Measurements from ENCODE around the gene OMP. TPM values are rescaled to one million over a fixed set of nuclear protein-coding genes. Genes with fewer than 3 reads are reported as not detected.
A peak's percentile ranks its signal among the peaks of the same experiment; 100 is the strongest.

OMP gene
- total RNA-seq, 1 donor from 2014 or later, result not detected

DNA sequence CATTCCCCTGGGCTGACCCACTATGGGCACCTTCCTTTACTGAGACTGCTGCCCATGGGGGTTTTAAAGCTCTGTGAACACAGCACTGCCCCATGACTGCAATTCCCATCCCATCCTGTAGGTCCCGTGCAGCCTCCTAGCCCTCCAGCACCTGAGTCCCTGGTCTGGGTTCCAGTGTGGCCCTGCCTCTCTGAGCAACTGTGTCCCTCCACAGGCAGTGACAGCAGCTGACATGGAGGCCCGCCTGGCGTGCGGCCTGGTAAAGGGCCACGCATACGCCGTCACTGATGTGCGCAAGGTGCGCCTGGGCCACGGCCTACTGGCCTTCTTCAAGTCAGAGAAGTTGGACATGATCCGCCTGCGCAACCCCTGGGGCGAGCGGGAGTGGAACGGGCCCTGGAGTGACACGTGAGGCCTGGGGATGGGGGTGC, 12.6 kb downstream of the OMP start:
- Mint-ChIP-seq H3K9me3 (no peaks in the 10 kb centered on the region), H3K36me3 (ENCODE audit: low read depth) (no peaks in the 10 kb centered on the region), H3K27me3 (ENCODE audit: low read depth) (no peaks in the 10 kb centered on the region), H3K27ac (ENCODE audit: unreplicated experiment) (peak overlapping the region; percentile 83), H3K4me1 (peaks cover 13% of the 10 kb centered on the region), H3K4me3 (no peak overlapping the region)
- DNase-seq (ENCODE audit: low read depth, low spot score), result no peak
- TF ChIP-seq, protein P1, sequence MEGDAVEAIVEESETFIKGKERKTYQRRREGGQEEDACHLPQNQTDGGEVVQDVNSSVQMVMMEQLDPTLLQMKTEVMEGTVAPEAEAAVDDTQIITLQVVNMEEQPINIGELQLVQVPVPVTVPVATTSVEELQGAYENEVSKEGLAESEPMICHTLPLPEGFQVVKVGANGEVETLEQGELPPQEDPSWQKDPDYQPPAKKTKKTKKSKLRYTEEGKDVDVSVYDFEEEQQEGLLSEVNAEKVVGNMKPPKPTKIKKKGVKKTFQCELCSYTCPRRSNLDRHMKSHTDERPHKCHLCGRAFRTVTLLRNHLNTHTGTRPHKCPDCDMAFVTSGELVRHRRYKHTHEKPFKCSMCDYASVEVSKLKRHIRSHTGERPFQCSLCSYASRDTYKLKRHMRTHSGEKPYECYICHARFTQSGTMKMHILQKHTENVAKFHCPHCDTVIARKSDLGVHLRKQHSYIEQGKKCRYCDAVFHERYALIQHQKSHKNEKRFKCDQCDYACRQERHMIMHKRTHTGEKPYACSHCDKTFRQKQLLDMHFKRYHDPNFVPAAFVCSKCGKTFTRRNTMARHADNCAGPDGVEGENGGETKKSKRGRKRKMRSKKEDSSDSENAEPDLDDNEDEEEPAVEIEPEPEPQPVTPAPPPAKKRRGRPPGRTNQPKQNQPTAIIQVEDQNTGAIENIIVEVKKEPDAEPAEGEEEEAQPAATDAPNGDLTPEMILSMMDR (conservative IDR thresholded peaks at IDR 0.05), result peak; percentile 46

DNA sequence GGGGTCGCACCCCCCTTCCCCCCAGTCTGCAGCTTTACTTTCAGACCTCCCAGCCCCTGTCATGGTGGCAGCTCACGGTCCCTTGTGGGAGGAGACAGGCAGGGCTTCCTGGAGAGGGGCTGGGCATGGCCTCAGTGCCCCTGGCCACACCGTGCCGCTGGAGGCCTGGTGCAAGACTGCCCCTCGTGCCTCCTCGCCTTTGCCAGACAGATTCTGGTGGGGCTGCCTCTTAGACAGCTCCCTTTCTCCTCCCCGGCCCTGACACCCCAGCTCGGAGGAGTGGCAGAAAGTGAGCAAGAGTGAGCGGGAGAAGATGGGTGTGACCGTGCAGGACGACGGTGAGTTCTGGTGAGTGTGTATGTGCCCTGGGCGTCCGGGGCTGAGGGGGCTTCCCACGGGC, 13.3 kb downstream of the OMP start:
- DNase-seq (ENCODE audit: low read depth, low spot score), result no peak
- H3K9me3 Mint-ChIP-seq, result no peaks in the 10 kb centered on the region
- peaks cover 13% of the 10 kb centered on the region for H3K4me1 Mint-ChIP-seq
- TF ChIP-seq, protein P1 (conservative IDR thresholded peaks at IDR 0.05), result no peak
- no peaks in the 10 kb centered on the region for H3K27me3 Mint-ChIP-seq (ENCODE audit: low read depth)
- no peak overlapping the region for H3K4me3 Mint-ChIP-seq
- H3K27ac Mint-ChIP-seq (ENCODE audit: unreplicated experiment), result no peak overlapping the region
- H3K36me3 Mint-ChIP-seq (ENCODE audit: low read depth), result peaks cover 3% of the 10 kb centered on the region

DNA sequence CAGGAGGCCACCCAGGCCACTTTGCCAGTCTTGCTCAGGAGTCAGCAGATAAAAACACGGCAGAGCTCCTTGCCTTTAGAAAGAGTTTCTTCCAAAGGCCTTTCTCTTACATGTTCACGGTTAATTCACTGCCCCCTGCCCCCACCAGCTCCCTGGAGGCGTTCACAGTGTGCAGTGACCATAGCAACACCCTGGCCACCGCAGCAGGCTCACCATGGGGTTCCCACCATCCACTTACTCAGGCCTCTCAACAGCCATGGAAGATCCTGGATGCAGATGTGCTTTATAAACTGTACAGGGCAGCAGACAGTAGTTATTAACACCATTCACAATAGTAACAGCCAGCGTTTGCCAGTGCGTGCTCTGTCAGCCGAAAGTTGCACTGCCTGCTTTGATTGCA, 14.9 kb downstream of the OMP start:
- DNase-seq (ENCODE audit: low read depth, low spot score), result no peak
- TF ChIP-seq, protein P1 (conservative IDR thresholded peaks at IDR 0.05), result no peak
- H3K9me3 Mint-ChIP-seq, result no peaks in the 10 kb centered on the region
- H3K4me3 Mint-ChIP-seq, result no peak overlapping the region
- peaks cover 13% of the 10 kb centered on the region for H3K4me1 Mint-ChIP-seq
- H3K27ac Mint-ChIP-seq (ENCODE audit: unreplicated experiment), result no peak overlapping the region
- no peaks in the 10 kb centered on the region for H3K27me3 Mint-ChIP-seq (ENCODE audit: low read depth)
- H3K36me3 Mint-ChIP-seq (ENCODE audit: low read depth), result peaks cover 4% of the 10 kb centered on the region

DNA sequence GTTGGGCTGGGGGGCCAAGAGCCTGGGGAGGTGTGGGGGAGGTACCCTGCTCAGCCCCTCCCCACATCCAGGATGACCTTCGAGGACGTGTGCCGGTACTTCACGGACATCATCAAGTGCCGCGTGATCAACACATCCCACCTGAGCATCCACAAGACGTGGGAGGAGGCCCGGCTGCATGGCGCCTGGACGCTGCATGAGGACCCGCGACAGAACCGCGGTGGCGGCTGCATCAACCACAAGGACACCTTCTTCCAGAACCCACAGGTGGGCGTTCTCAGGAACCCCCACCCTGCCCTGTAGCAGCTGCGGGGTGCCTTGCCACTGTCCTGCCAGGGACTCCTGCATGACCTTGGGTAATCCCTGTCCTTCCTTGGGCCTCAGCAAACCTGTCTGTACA, 15.4 kb downstream of the OMP start:
- Mint-ChIP-seq H3K27ac (ENCODE audit: unreplicated experiment) (no peak overlapping the region), H3K36me3 (ENCODE audit: low read depth) (peaks cover 4% of the 10 kb centered on the region), H3K27me3 (ENCODE audit: low read depth) (no peaks in the 10 kb centered on the region), H3K9me3 (no peaks in the 10 kb centered on the region), H3K4me3 (no peak overlapping the region), H3K4me1 (peaks cover 13% of the 10 kb centered on the region)
- TF ChIP-seq, protein P1 (conservative IDR thresholded peaks at IDR 0.05), result no peak
- DNase-seq (ENCODE audit: low read depth, low spot score), result no peak

DNA sequence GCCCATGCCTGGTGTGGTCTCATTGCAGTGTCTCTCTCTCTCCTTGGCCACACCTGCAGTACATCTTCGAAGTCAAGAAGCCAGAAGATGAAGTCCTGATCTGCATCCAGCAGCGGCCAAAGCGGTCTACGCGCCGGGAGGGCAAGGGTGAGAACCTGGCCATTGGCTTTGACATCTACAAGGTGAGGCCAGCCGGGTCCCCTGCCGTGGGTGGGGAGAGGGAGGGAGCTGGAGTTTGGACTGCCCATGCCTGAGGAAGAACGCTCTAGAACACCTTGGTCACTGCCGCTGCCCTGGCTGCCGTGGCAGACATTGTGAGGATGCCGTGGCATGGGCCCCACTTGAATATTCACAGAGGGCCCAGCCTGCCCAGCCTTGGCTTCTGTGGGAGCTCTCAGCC, 16.3 kb downstream of the OMP start:
- DNase-seq (ENCODE audit: low read depth, low spot score), result no peak
- Mint-ChIP-seq H3K4me1 (peaks cover 8% of the 10 kb centered on the region), H3K27me3 (ENCODE audit: low read depth) (no peaks in the 10 kb centered on the region), H3K27ac (ENCODE audit: unreplicated experiment) (peak overlapping the region; percentile 57), H3K36me3 (ENCODE audit: low read depth) (peaks cover 4% of the 10 kb centered on the region), H3K4me3 (no peak overlapping the region), H3K9me3 (no peaks in the 10 kb centered on the region)
- TF ChIP-seq, protein P1 (conservative IDR thresholded peaks at IDR 0.05), result no peak

DNA sequence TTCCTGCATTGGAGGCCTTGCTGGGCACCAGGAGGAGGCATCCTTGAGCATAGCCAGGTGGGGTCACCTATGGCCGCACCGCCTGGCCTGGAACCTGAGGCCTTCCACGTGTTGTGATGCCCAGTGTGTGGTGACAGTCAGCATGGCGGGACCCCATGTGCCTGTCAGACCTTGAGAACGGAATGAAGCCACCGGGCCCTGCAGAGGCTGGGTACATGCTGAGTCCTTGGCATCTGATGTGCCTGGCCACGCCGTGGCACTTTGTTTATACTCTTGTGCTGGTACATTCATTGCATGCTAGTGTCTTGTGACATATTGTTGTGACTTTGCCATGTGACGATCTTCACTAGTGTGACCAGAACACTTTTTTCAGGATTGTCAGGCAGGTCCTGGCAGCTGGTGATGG, 16.9 kb downstream of the OMP start:
- no peak for DNase-seq (ENCODE audit: low read depth, low spot score)
- TF ChIP-seq, protein P1 (conservative IDR thresholded peaks at IDR 0.05), result no peak
- Mint-ChIP-seq H3K9me3 (no peaks in the 10 kb centered on the region), H3K36me3 (ENCODE audit: low read depth) (peaks cover 4% of the 10 kb centered on the region), H3K4me3 (no peak overlapping the region), H3K4me1 (peaks cover 8% of the 10 kb centered on the region), H3K27me3 (ENCODE audit: low read depth) (no peaks in the 10 kb centered on the region), H3K27ac (ENCODE audit: unreplicated experiment) (no peak overlapping the region)
